K562 (cell line): ENCODE measurements around the gene FLCN. TPM values are rescaled to one million over a fixed set of nuclear protein-coding genes. Genes with fewer than 3 reads are reported as not detected.

ENCODE experiments used
- ARID1B ChIP-seq: fragments of 450-650 bp; IDR thresholded peaks from 2 replicates; pipeline ENCODE4 v1.6.1; 2016; ENCODE audit warnings: antibody characterized with exemption, mild to moderate bottlenecking, inconsistent platforms
- CBFA2T3 ChIP-seq: fragments of 450-650 bp; IDR thresholded peaks from 2 replicates; pipeline ENCODE4 v1.6.1; 2017
- CC2D1A ChIP-seq: fragments of 450-650 bp; IDR thresholded peaks from 2 replicates; pipeline ENCODE4 v1.6.1; 2017; ENCODE audit warnings: mild to moderate bottlenecking
- CUX1 ChIP-seq: fragments of 200-800 bp; sonication (Bioruptor generic); IDR thresholded peaks from 2 replicates; pipeline ENCODE4 v1.6.1; 2016; ENCODE audit warnings: missing genetic modification characterization, missing compliant biosample characterization
- ETS2 ChIP-seq: IDR thresholded peaks from 2 replicates; pipeline ENCODE4 v1.6.1; 2016; ENCODE audit warnings: borderline replicate concordance, missing genetic modification characterization, mild to moderate bottlenecking, moderate library complexity, missing compliant biosample characterization; ENCODE audit not compliant: poor library complexity, severe bottlenecking
- HMG20B ChIP-seq: fragments of 250-450 bp; sonication (Bioruptor Pico); IDR thresholded peaks from 2 replicates; pipeline ENCODE4 v1.5.0; 2021; ENCODE audit warnings: mild to moderate bottlenecking
- KAT7 ChIP-seq: sonication (generic); formaldehyde crosslinking; IDR thresholded peaks from 2 replicates; pipeline ENCODE4 v1.8.0; 2022; ENCODE audit warnings: missing genetic modification reagents, mild to moderate bottlenecking, borderline replicate concordance
- NR3C1 ChIP-seq: sonication (generic); formaldehyde crosslinking; IDR thresholded peaks from 2 replicates; pipeline ENCODE4 v1.8.1; 2022; ENCODE audit warnings: missing genetic modification reagents
- PPARD ChIP-seq: fragments of 250-450 bp; sonication (Bioruptor Pico); IDR thresholded peaks from 2 replicates; pipeline ENCODE4 v1.8.0; 2022; ENCODE audit warnings: inconsistent platforms, mild to moderate bottlenecking, moderate library complexity
- PURB ChIP-seq: sonication (generic); formaldehyde crosslinking; IDR thresholded peaks from 2 replicates; pipeline ENCODE4 v1.9.0; 2021; ENCODE audit warnings: low read depth, mild to moderate bottlenecking, missing genetic modification reagents
- SIRT6 ChIP-seq: IDR thresholded peaks from one replicate; pipeline ENCODE4 v1.6.1; 2012; ENCODE audit warnings: low read depth, mild to moderate bottlenecking, control low read depth, inconsistent platforms, low read length, moderate library complexity
- TBL1XR1 ChIP-seq, 2 experiments: IDR thresholded peaks; 2 replicates each; pipeline ENCODE4 v1.6.1; 2012; ENCODE audit warnings: improper control_type of control experiment in 2 of 2, low read length in 2 of 2, mild to moderate bottlenecking in 1 of 2
- TEAD2 ChIP-seq: fragments of 450-650 bp; IDR thresholded peaks from 2 replicates; pipeline ENCODE4 v1.6.1; 2016; ENCODE audit warnings: missing genetic modification characterization, control low read depth, missing compliant biosample characterization
- ZNF408 ChIP-seq: fragments of 250-450 bp; sonication (Bioruptor Pico); IDR thresholded peaks from 2 replicates; pipeline ENCODE4 v1.4.0; 2020; ENCODE audit warnings: low read depth, mild to moderate bottlenecking, moderate library complexity
- ZNF507 ChIP-seq: conservative IDR thresholded peaks from 2 replicates; pipeline ENCODE4 v1.6.1; 2017; ENCODE audit warnings: missing genetic modification characterization, missing compliant biosample characterization
- ZNF57 ChIP-seq: fragments of 450-650 bp; formaldehyde crosslinking; IDR thresholded peaks from 2 replicates; pipeline ENCODE4 v1.4.0; 2020; ENCODE audit warnings: mild to moderate bottlenecking, moderate library complexity
- ZNF75A ChIP-seq: fragments of 450-650 bp; formaldehyde crosslinking; IDR thresholded peaks from 2 replicates; pipeline ENCODE4 v1.4.0; 2020; ENCODE audit warnings: mild to moderate bottlenecking
- ZNF766 ChIP-seq: fragments of 200-800 bp; sonication (Bioruptor generic); conservative IDR thresholded peaks from 2 replicates; pipeline ENCODE4 v1.6.1; 2016; ENCODE audit warnings: missing genetic modification characterization, missing compliant biosample characterization
- polyA plus RNA-seq, 8 experiments: library from polyadenylated mRNA; depleted of rRNA in 4 of 8; stranded (reverse) in 5 of 8; unstranded in 3 of 8; fragments of >200 nt; fragmentation: Nextera tagmentation in 2 of 8; fragmentation: Illumina TruSeq in 1 of 8; extraction: Ambion mirVana in 2 of 8; extraction: Trizol in 1 of 8; gene quantifications; 2 replicates each; pipeline versions ENCODE4 v1.2.1 to v1.2.3, GENCODE V29; 2011 to 2014; ENCODE audit warnings: inconsistent platforms in 1 of 8, missing spikeins in 1 of 8
- total RNA-seq, 7 experiments: library from RNA; depleted of rRNA in 6 of 7; stranded (reverse); fragments of >200 nt in 6 of 7; fragmentation: Illumina TruSeq in 2 of 7; extraction: Trizol in 2 of 7; gene quantifications; 2 replicates each; pipeline versions ENCODE4 v1.2.1 to v1.2.3, GENCODE V29; 2011 to 2021; ENCODE audit warnings: low replicate concordance in 1 of 7
- TF ChIP-seq, protein P1 (sequence below), 2 experiments: IDR thresholded peaks in 1 of 2; conservative IDR thresholded peaks in 1 of 2; 2 replicates each; pipeline ENCODE4 v1.6.1; 2016; ENCODE audit warnings: low read depth in 2 of 2, mild to moderate bottlenecking in 1 of 2, missing compliant biosample characterization in 1 of 2, missing genetic modification characterization in 1 of 2, moderate library complexity in 1 of 2
- TF ChIP-seq, protein P2 (sequence below): fragments of 200-800 bp; sonication (Bioruptor generic); IDR thresholded peaks from 2 replicates; pipeline ENCODE4 v1.6.1; 2017; ENCODE audit warnings: missing genetic modification characterization, missing compliant biosample characterization

FLCN gene
- total and polyA plus RNA-seq, 9 of the 15 experiments (the other 6 are each of a cell fraction or from before 2014, with no cell fraction given), result 1.6 to 33.5 (median 10.9) TPM

- no peak for TF ChIP-seq CUX1 (CRISPR knock-in tag)
- TF ChIP-seq ZNF766, result peak; percentile 88
- TF ChIP-seq ZNF75A (CRISPR knock-in tag), result no peak
- peak; percentile 52; the same call in 1 of the 2 replicates for TF ChIP-seq ARID1B
- no peak for TF ChIP-seq SIRT6
- TF ChIP-seq ZNF57 (CRISPR knock-in tag), result no peak
- no peak for TF ChIP-seq ZNF507
- no peak for TF ChIP-seq KAT7
- no peak for TF ChIP-seq ZNF408 (CRISPR knock-in tag)
- no peak for TF ChIP-seq HMG20B (CRISPR knock-in tag)
- no peak for TF ChIP-seq CC2D1A
- no peak for TF ChIP-seq NR3C1 (CRISPR knock-in tag)
- TF ChIP-seq, protein P1, sequence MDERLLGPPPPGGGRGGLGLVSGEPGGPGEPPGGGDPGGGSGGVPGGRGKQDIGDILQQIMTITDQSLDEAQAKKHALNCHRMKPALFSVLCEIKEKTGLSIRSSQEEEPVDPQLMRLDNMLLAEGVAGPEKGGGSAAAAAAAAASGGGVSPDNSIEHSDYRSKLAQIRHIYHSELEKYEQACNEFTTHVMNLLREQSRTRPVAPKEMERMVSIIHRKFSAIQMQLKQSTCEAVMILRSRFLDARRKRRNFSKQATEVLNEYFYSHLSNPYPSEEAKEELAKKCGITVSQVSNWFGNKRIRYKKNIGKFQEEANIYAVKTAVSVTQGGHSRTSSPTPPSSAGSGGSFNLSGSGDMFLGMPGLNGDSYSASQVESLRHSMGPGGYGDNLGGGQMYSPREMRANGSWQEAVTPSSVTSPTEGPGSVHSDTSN (CRISPR knock-in tag; IDR thresholded peaks at IDR 0.05; ENCODE audit: low read depth), result no peak
- TF ChIP-seq, protein P1 (tag; conservative IDR thresholded peaks at IDR 0.05; ENCODE audit: low read depth), result no peak
- no peak for TF ChIP-seq TEAD2
- peak; percentile 61 for TF ChIP-seq CBFA2T3
- TF ChIP-seq, protein P2, sequence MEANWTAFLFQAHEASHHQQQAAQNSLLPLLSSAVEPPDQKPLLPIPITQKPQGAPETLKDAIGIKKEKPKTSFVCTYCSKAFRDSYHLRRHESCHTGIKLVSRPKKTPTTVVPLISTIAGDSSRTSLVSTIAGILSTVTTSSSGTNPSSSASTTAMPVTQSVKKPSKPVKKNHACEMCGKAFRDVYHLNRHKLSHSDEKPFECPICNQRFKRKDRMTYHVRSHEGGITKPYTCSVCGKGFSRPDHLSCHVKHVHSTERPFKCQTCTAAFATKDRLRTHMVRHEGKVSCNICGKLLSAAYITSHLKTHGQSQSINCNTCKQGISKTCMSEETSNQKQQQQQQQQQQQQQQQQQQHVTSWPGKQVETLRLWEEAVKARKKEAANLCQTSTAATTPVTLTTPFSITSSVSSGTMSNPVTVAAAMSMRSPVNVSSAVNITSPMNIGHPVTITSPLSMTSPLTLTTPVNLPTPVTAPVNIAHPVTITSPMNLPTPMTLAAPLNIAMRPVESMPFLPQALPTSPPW (CRISPR knock-in tag), result 0 out of 2 replicates have a peak, but pooled peaks have one; percentile 9
- no peak for TF ChIP-seq PURB (CRISPR knock-in tag)
- no peak for TF ChIP-seq ETS2
- TF ChIP-seq TBL1XR1 (IDR thresholded peaks at IDR 0.05; ENCODE audit: low read length in 2 of 2), result no peak
- TF ChIP-seq PPARD (CRISPR knock-in tag), result no peak
These were observed 15.2 kb upstream of the FLCN start (continued) for GRCh38 chr17:17252149-17252661.
